IMR-90 (cell line): ENCODE data around the gene ADCY1. TPM values are rescaled to one million over a fixed set of nuclear protein-coding genes. Genes with fewer than 3 reads are reported as not detected.

Experiments used
- ATAC-seq: fragments of 200-7000 bp; cut with Tn5 transposase; 2 replicates; pipeline ENCODE4 v1.9.1; 2020; ENCODE audit warnings: low read depth, mild to moderate bottlenecking, moderate library complexity
- BruUV-seq: library from RNA; stranded (reverse); fragments of 400-500 nt; replicated peaks from 2 replicates; lab custom pipeline; 2021; lab: Mats Ljungman, UMichigan
- CTCF ChIA-PET: fragments of 300-600 bp; formaldehyde crosslinking; extraction: SDS; loops from one replicate; lab custom pipeline; 2021; ENCODE audit warnings: antibody characterized with exemption; lab: Yijun Ruan, JAX
- POLR2A ChIA-PET: fragments of 300-600 bp; sonication (Branson Sonifier 250); formaldehyde crosslinking; loops from one replicate; lab custom pipeline; 2022; ENCODE audit warnings: antibody characterized with exemption; ENCODE audit not compliant: unreplicated experiment; lab: Charles Lee
- DNase-seq: peaks from one replicate; pipeline ENCODE4 v3.0.0; 2013
- H2AFZ ChIP-seq: replicated peaks from 2 replicates; pipeline ENCODE3; 2013; ENCODE audit warnings: low read length, mild to moderate bottlenecking; ENCODE audit not compliant: poor library complexity
- H2AK5ac ChIP-seq: 2 replicates; pipeline ENCODE4 v1.6.1; 2013; ENCODE audit warnings: low read depth, low read length, inconsistent platforms
- H2AK9ac ChIP-seq: replicated peaks from 2 replicates; pipeline ENCODE3; 2013; ENCODE audit warnings: mild to moderate bottlenecking, low read depth, low read length, moderate library complexity; ENCODE audit not compliant: poor library complexity
- H2BK120ac ChIP-seq: 2 replicates; pipeline ENCODE4 v1.6.1; 2013; ENCODE audit warnings: low read depth, low read length, inconsistent platforms
- H2BK15ac ChIP-seq: 3 replicates; pipeline ENCODE4 v1.6.1; 2013; ENCODE audit warnings: low read depth, low read length, inconsistent platforms
- H2BK20ac ChIP-seq: 2 replicates; pipeline ENCODE4 v1.6.1; 2013; ENCODE audit warnings: low read depth, mild to moderate bottlenecking, inconsistent platforms, low read length, moderate library complexity
- H2BK5ac ChIP-seq: 2 replicates; pipeline ENCODE4 v1.6.1; 2013; ENCODE audit warnings: mild to moderate bottlenecking, low read depth, low read length, inconsistent platforms; ENCODE audit not compliant: poor library complexity, severe bottlenecking
- H3K14ac ChIP-seq: replicated peaks from 2 replicates; pipeline ENCODE4 v1.6.1; 2013; ENCODE audit warnings: low read depth, low read length, inconsistent platforms
- H3K18ac ChIP-seq: 2 replicates; pipeline ENCODE4 v1.6.1; 2013; ENCODE audit warnings: low read depth, low read length, control low read depth
- H3K23ac ChIP-seq: 2 replicates; pipeline ENCODE4 v1.6.1; 2013; ENCODE audit warnings: low read depth, low read length, inconsistent platforms
- H3K27ac ChIP-seq: 2 replicates; pipeline ENCODE4 v1.5.1; 2013; ENCODE audit warnings: mild to moderate bottlenecking, control low read depth, low read length; ENCODE audit not compliant: insufficient read depth
- H3K27me3 ChIP-seq: 2 replicates; pipeline ENCODE4 v1.6.1; 2013; ENCODE audit warnings: low read length; ENCODE audit not compliant: control insufficient read depth, insufficient read depth
- H3K36me3 ChIP-seq: 2 replicates; pipeline ENCODE4 v1.6.1; 2013; ENCODE audit warnings: low read length, mixed read lengths; ENCODE audit not compliant: control insufficient read depth, insufficient read depth
- H3K4ac ChIP-seq: 2 replicates; pipeline ENCODE4 v1.6.1; 2013; ENCODE audit warnings: low read depth, low read length, inconsistent platforms
- H3K4me1 ChIP-seq: 2 replicates; pipeline ENCODE4 v1.6.1; 2013; ENCODE audit warnings: low read length, mixed read lengths; ENCODE audit not compliant: control insufficient read depth, insufficient read depth
- H3K4me2 ChIP-seq: 2 replicates; pipeline ENCODE4 v1.6.1; 2013; ENCODE audit warnings: low read depth, mild to moderate bottlenecking, control low read depth, low read length, moderate library complexity
- H3K4me3 ChIP-seq: 2 replicates; pipeline ENCODE4 v1.5.1; 2013; ENCODE audit warnings: low read depth, mild to moderate bottlenecking, control low read depth, low read length, moderate library complexity; ENCODE audit not compliant: insufficient read depth
- H3K56ac ChIP-seq: 2 replicates; pipeline ENCODE4 v1.6.1; 2013; ENCODE audit warnings: low read length, inconsistent platforms; ENCODE audit not compliant: insufficient read depth; ENCODE audit errors: extremely low read depth
- H3K79me1 ChIP-seq, 2 experiments: 2 replicates each; pipeline ENCODE4 v1.6.1; 2013; ENCODE audit warnings: low read length in 2 of 2, inconsistent platforms in 1 of 2, low read depth in 1 of 2
- H3K9ac ChIP-seq: 2 replicates; pipeline ENCODE4 v1.6.1; 2013; ENCODE audit warnings: low read depth, low read length, control low read depth
- H3K9me1 ChIP-seq: 2 replicates; pipeline ENCODE4 v1.6.1; 2013; ENCODE audit warnings: low read length, inconsistent platforms; ENCODE audit not compliant: insufficient read depth
- H3K9me3 ChIP-seq: 2 replicates; pipeline ENCODE4 v1.6.1; 2013; ENCODE audit warnings: low read length; ENCODE audit not compliant: control insufficient read depth, insufficient read depth
- H4K20me1 ChIP-seq: 2 replicates; pipeline ENCODE4 v1.6.1; 2013; ENCODE audit warnings: low read length, inconsistent platforms; ENCODE audit not compliant: insufficient read depth
- H4K5ac ChIP-seq: 2 replicates; pipeline ENCODE4 v1.6.1; 2013; ENCODE audit warnings: mild to moderate bottlenecking, low read depth, low read length, control low read depth
- H4K8ac ChIP-seq, 2 experiments: 2 replicates each; pipeline ENCODE4 v1.6.1; 2013; ENCODE audit warnings: low read depth in 2 of 2, low read length in 2 of 2, control low read depth in 1 of 2, inconsistent platforms in 1 of 2
- H4K91ac ChIP-seq: 2 replicates; pipeline ENCODE4 v1.6.1; 2013; ENCODE audit warnings: low read depth, low read length, inconsistent platforms; ENCODE audit not compliant: insufficient read depth
- BHLHE40 ChIP-seq: fragments of 150-350 bp; IDR thresholded peaks from 2 replicates; pipeline ENCODE4 v1.6.1; 2016; ENCODE audit warnings: mild to moderate bottlenecking, low read depth, low read length
- ELK1 ChIP-seq: fragments of 150-350 bp; IDR thresholded peaks from 2 replicates; pipeline ENCODE4 v1.6.1; 2016; ENCODE audit warnings: low read depth, mild to moderate bottlenecking, low read length, moderate library complexity, borderline replicate concordance
- MAFK ChIP-seq: IDR thresholded peaks from 2 replicates; pipeline ENCODE4 v1.6.1; 2012; ENCODE audit warnings: low read depth, low read length, improper control_type of control experiment
- MAZ ChIP-seq: IDR thresholded peaks from 2 replicates; pipeline ENCODE4 v1.6.1; 2012; ENCODE audit warnings: low read depth, mild to moderate bottlenecking, low read length, improper control_type of control experiment, moderate library complexity, borderline replicate concordance
- MXI1 ChIP-seq: IDR thresholded peaks from 2 replicates; pipeline ENCODE4 v1.6.1; 2012; ENCODE audit warnings: low read depth, mild to moderate bottlenecking, low read length, moderate library complexity, borderline replicate concordance
- POLR2A ChIP-seq: IDR thresholded peaks from 2 replicates; pipeline ENCODE4 v1.6.1; 2012; ENCODE audit warnings: mild to moderate bottlenecking, low read depth, low read length
- RAD21 ChIP-seq: IDR thresholded peaks from 2 replicates; pipeline ENCODE4 v1.6.1; 2012; ENCODE audit warnings: low read length, improper control_type of control experiment
- WGBS, 2 experiments: methylation state at CpG; one replicate each; pipeline versions ENCODE4 v1.1.5 to v1.1.7; 2013; ENCODE audit warnings: missing lambda C conversion rate in 2 of 2; ENCODE audit not compliant: insufficient read length in 1 of 2; ENCODE audit errors: extremely low coverage in 2 of 2; 5-methylcytosine and 5-hydroxymethylcytosine counted together
- dilution Hi-C: fragments of 300-500 bp; cut with HindIII; formaldehyde crosslinking; loops from one replicate; pipeline ENCODE4 v1.14.3; 2018; ENCODE audit warnings: low sequenced_read_pairs; ENCODE audit not compliant: unreplicated experiment
- in situ Hi-C: fragments of 300-500 bp; cut with MboI; formaldehyde crosslinking; loops from 3 replicates; pipeline ENCODE4 v1.14.3; 2019; ENCODE audit warnings: low sequenced_read_pairs, inconsistent platforms, mixed read lengths
- intact Hi-C: fragments of 100-400 bp; cut with micrococcal nuclease; formaldehyde crosslinking; loops from 2 replicates; pipeline ENCODE4 v1.10.0; 2022
- polyA plus RNA-seq, 3 experiments: library from polyadenylated mRNA; depleted of rRNA; stranded (reverse); fragments of >200 nt; gene quantifications; 2 replicates each; pipeline ENCODE4 v1.2.3, GENCODE V29; 2012; ENCODE audit warnings: low replicate concordance in 1 of 3
- total RNA-seq: library from RNA; depleted of rRNA; stranded (reverse); fragments of >200 nt; gene quantifications from 2 replicates; pipeline ENCODE4 v1.2.3, GENCODE V29; 2012

Gene ADCY1
- total and polyA plus RNA-seq, 2 of the 4 experiments (the other 2 are of a cell fraction), result 0.18 to 0.24 TPM

DNA sequence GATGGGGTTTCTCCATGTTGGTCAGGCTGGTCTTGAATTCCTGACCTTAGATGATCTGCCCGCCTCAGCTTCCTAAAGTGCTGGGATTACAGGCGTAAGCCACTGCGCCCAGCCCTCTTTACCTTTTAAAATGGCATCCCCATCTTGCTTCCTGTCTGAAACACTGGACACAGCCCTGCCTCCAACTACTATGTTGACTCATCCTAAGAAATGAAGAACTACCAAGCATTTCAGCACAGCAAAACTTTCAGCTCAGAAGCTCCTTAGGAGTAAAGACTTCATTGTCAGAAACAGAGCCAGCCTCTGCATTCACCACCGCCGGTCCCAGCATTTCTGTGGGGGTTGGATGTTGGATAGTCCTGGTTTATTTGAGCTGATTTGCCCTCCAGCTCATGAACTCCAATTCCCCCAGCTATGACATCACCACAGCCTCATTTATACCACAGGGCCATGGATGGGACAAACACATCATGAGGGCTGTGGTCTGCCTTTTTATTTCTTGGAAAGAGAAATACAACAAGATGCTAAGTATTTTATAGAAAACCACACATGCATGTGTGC, 123.5 kb downstream of the ADCY1 start:
- Histone ChIP-seq H3K9me1 (no peaks in the 10 kb centered on the region), H2AK9ac (no peak overlapping the region), H2BK20ac (no peak overlapping the region), H3K9ac (no peak overlapping the region), H2BK120ac (no peak overlapping the region), H3K23ac (no peak overlapping the region), H3K4me2 (no peak overlapping the region), H2BK15ac (no peak overlapping the region), H3K14ac (no peak overlapping the region), H3K56ac (no peak overlapping the region), H4K20me1 (no peaks in the 10 kb centered on the region), H2AFZ (peak overlapping the region; percentile 9), H3K27me3 (peaks cover 13% of the 10 kb centered on the region), H3K4me3 (no peak overlapping the region), H2BK5ac (no peak overlapping the region), H3K4me1 (peaks cover 2% of the 10 kb centered on the region; the same call in 1 of the 2 replicates), H4K5ac (no peak overlapping the region), H3K4ac (no peak overlapping the region), H2AK5ac (no peak overlapping the region), H3K79me1 (no peaks in the 10 kb centered on the region), H4K8ac (0 out of 4 replicates have a peak overlapping the region, but pooled peaks of 1 of the 2 experiments have one; percentile 25), H3K18ac (no peak overlapping the region), H4K91ac (no peak overlapping the region), H3K36me3 (no peaks in the 10 kb centered on the region), H3K27ac (no peak overlapping the region), H3K9me3 (no peaks in the 10 kb centered on the region)
- WGBS, 2 experiments, result 100% methylated on average over 2 of the region's 5 CpGs; no CpG with 5 or more reads in 1 of the 2 experiments
- CTCF ChIA-PET, result no interaction called here
- dilution Hi-C loops, result no loop called here
- POLR2A ChIA-PET, result interaction anchor here (0.8 kb wide), 1 partner anchor 8 kb away, joined by 5 read pairs; no protein-coding TSS in a partner anchor
- TF ChIP-seq ELK1 (no peak), MAFK (no peak), MXI1 (no peak), MAZ (no peak), BHLHE40 (no peak), POLR2A (no peak), RAD21 (no peak)
- no TSS peak for BruUV-seq
- intact Hi-C loops, result no loop called here
- DNase-seq, result peak; percentile 57
- in situ Hi-C loops, result no loop called here
- peak; percentile 91 for ATAC-seq
